Activated CD4-positive, alpha-beta T cell treated with anti-CD3 and anti-CD28 coated beads, Interleukin-2, Interleukin-6, amounts not matched to agents 100 ng/mL and 50 ng/mL, durations not matched to agents 16 hours and 8 hours (primary cell): ENCODE data around the gene ACOT11.
"Not testable (repeated sequence)": the region's sequence is repeated elsewhere in the genome, so short reads cannot be mapped to it uniquely, and the experiment has no call there.

ENCODE experiments used
- DNase-seq: peaks from one replicate; pipeline ENCODE4 v3.0.0-alpha.2; 2020

The ACOT11 gene

GRCh38 chr1:54611621-54612020 is 63.6 kb downstream of the ACOT11 start:
- no peak for DNase-seq

GRCh38 chr1:54614024-54614423 is 66.0 kb downstream of the ACOT11 start:
- no peak for DNase-seq

GRCh38 chr1:54614563-54614962 is 66.5 kb downstream of the ACOT11 start:
- DNase-seq = no peak

DNA sequence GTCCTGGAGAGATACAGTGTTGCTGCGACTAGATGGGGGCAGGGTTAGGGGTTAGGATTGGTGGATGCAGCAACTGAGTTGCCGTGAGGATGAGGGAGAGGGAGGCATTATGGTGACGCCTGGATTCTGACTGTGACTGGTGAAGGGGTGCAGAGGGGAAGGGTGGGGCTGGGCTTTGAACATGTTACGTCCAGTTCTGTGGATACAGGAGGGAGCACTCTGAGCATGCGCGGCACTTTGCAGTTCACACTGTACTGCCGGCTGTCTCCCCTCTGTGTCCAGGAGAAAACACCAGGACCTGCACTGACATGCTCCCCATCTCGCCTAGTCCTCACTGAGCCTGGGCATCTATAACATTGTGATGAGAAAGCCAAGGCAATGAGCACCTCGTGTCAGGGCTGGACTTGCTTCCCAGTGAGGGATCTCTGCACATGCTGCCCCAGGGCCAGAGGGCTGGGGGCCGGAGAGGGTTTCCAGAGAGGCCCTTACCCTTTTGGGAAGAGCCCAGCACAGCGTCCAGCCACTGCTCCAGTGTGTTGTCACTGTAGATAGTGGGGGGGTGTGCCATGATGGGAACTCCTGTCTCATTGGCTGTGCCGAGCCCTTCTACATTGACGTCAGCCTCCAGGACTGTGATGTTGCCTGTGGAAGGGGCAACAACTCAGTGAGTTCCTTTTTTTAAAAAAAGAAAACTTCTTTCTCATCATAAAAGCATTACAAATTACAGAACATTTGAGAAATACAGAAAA is 67.7 kb downstream of the ACOT11 start:
- no peak for DNase-seq

DNA sequence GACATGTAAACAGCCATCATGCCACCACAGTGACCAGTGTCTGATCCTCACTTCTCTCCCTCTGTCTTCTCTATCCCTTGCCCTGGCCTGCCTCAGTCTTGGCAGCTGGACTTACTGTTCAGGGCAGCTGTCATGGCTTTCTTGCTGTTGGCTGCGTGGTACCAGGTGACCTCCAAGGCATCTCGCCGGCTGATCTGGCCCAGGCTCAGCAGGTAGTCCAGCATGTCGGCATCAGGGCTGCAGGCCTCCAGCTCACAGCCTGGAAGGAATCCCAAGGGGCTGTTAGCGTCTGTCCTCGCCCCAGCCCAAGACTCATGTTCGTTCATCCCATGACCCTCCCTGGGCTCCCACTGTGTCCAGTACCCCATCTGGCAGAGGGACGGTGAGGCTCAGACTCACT is 71.7 kb downstream of the ACOT11 start:
- DNase-seq = no peak

- DNase-seq = no peak
Measured at GRCh38 chr1:54623216-54624007, 75.4 kb downstream of the ACOT11 start, which contains the start of gene FAM151A. TSS of gene FAM151A (minus strand) at chr1:54623525. CDS start at chr1:54623395, 130 bp downstream.

DNA sequence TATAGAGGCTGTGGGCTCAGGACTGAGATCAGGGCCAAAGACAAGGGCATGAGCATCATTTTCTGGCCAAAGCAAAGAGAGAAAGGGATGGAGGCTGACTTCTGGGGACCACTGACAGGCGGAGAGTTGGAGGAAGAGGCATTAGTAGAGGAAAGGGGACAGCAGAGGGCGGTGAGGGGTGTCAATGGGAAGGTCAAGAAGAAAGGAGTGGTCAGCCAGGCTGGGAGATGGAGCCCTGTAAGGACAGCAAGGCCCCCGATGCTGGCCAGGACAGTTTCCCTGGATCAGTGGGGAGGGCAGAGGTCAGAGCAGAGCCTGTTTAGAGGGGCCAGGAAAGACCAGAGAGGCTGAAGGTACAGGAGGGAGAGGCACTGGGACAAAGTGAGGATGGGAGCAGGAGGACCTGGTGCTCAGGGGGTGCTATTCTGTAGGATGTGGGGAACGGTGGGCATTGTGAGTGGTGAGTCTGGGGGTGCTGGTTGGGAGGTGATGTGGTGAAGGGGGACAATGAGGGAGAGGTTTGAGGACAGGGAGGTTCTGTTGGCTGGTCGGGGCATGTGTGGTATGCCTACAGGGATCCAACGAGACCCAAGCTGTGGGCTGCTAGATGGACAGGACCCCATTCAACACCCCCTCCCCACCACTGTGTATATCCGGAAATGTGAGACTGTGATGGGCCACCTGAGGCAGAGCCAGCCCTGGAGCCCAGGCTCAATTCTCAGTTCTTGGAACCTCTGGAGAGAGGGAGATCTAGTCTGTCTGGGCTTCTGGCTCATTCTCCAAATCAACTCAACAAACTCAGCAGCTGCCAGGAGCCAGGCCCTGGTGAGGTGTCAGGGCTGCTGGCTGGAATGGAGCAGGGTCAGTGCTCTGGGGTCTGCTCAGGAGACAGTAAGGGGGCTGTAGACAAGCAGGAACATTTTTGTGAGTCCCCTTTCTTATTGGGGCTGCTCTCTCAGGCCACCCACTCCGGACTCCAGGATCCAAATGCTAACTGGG is 76.7 kb downstream of the ACOT11 start:
- DNase-seq = no peak

- no peak for DNase-seq
Measured at GRCh38 chr1:54627196-54627595, 79.2 kb downstream of the ACOT11 start.

- DNase-seq = not testable (repeated sequence)
Measured at GRCh38 chr1:54635804-54636203, 87.8 kb downstream of the ACOT11 start.

GRCh38 chr1:54636461-54637446 is 88.7 kb downstream of the ACOT11 start:
- not testable (repeated sequence) for DNase-seq

- DNase-seq = no peak
Measured at GRCh38 chr1:54640361-54640760, 92.3 kb downstream of the ACOT11 start.

DNA sequence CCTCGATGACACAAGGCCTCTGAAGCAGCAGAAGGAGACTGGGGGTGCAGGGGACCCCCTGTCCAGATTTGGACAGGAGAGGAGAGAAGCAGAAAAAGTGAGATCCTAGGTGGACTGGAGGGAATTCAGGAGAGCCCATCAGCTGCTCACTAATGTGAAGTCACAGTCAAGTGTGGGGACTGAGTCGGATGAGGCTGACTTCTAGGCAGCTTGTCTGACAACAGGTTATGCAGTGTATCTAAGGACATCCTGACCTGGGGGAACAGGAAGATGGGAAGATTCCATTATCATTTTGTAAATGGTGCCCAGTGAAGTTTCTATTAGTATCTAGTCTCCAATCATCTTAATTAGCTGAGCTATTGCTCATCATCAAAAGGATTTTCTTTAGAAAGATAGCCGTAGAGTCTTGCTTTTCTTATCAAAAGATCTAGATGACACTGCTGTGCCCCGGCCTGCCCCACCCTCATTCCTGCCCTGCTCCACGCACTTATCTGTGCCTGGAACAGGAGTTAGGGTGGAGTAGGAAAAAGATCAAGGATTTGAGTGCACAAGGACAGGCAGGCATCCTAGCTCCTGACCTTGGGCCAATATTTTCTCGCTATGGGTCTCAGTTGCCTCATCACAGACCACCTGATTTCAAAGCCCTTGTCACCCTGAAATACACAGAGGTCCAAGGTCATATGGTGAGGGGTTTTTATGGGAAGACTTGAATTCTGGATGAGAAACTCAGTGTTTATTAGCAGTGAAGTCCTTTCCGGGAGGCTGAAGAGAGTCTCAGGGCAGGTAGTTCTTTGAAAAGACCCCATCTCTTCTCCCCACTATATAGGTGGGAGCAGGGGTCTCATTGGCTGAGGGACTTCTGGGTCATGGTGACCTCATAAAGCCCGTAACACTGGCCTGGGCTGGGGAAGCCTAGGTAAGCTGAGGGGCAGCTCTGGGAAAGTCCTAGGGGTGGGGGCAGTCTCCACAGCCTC is 93.1 kb downstream of the ACOT11 start, which contains the start of gene MROH7:
Gene MROH7 (plus strand): TSS at position 924 of the 974 bp plus-strand sequence. CDS start 11,141 bp downstream, outside the sequence.
- no peak for DNase-seq

- DNase-seq = no peak
Measured at GRCh38 chr1:54643736-54644135, 95.7 kb downstream of the ACOT11 start.

DNA sequence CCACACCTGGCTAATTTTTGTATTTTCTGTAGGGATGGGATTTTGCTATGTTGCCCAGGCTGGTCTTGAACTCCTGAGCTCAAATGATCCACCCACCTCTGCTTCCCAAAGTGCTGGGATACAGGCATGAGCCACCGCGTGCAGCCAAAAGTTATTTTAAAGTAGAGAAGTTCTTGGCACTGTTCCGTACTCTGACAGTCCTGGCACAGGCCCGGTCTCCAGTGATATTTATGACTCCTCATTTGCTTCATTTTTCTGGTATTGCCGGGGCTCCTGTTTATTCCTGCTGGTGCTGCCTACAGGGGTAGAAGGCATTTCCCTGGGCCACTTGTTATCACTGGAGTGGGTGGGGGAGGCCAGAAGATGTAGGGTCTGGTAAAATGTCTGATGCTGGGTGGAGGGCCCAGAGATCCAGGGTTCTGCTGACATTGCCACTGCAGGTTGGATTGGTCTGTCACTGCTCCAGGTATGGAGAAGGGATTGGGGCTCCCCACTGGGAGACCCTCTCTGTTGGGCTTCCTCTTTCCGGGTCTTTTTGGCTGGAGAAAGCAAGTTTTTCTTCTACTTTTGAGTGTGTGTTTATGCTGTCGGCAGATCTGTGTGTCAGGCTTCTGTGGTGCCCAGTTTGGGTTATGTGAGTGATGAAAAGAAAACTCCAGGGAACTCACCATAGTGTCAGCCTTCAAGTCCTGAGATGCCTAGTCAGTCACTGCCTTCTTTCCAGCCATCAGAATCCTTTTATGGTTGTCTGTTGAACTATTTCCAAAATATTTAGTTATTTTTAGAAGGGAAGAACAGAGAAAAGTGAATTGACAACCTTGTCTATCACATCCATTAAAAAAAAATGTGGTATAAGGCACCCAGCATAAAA is 98.0 kb downstream of the ACOT11 start:
- no peak for DNase-seq

DNA sequence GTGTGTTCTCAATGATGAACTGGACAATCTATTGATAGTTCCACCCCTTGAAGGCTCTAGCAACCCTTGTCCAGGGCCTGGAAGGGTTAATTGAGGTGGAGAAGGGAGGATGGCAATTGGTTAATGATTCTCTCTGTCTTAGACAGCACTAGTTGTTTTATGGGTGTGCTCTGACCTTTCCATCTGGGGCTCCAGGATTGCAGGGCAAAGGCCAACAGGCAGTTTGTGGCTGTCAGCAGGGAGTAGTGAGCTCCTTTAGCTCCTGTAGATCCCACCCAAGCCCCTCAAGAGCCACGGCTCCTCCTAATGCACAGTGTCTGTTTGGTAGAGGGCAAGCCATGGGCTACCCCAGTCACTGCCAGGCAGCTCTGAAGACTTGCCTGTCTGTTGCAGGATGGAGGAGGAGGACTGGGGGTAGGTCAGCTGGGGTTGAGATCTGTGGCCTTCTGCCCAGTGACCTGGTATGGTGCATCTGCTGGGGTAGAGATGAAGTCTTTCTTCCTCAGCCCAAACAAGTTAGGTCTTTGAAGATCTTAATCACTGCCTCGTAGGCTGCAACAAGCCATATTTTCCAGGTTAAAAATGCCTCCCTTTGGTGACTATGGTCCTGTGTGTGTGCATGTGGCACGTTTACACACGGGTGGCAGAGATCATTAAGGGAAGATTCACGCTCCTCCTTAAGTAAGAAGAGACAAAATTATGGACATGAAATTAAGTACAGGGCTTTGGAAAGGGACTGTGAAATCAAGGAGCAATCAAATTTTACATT is 101.3 kb downstream of the ACOT11 start:
- DNase-seq = no peak

GRCh38 chr1:54649921-54650320 is 101.9 kb downstream of the ACOT11 start:
- DNase-seq = no peak

DNA sequence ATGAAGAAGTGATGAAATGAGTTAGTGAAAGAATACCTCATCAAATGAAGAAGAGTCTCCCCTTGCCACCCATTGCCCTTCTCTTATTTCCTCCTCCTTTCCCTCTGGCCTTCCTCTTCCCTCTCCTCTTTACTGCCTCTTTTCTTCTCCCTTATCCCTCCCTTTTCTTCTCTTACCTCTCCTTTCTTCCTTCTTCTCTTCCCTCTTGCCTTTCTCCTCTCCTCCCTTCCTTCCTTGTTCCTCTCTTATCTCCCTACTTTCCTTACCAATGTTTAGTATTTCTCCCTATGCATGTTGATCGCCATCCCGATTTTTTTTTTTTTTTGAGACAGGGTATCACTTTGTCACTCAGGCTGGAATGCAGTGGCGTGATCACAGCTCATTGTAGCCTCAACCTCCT is 102.4 kb downstream of the ACOT11 start:
- DNase-seq = no peak

DNA sequence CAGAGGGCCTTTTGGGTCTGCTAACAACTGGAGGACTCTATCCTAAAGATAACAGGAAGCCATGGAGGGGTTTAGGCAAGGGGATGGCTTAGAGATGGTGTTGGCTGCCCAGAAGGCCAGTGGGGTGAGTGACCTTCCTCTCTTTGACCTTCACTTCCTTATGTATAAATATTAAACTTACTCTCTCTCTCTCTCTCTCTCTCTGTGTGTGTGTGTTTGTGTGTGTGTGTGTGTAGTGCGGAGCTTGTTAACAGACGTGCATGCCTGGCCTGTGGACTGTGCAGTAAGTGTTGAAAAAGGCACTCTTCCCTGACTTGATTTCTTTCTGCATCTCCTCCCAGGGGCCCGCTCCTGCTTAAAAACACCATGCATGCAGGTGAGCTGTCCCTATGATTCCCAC is 103.6 kb downstream of the ACOT11 start:
- no peak for DNase-seq
